Liver (tissue), 9 donors: ENCODE data around the gene PREX1. TPM values are rescaled to one million over a fixed set of nuclear protein-coding genes. Genes with fewer than 3 reads are reported as not detected.

ENCODE experiments used
- DNase-seq: peaks from one replicate; pipeline ENCODE4 v3.0.0-alpha.2; 2017; ENCODE audit warnings: low spot score
- H3K27ac ChIP-seq, 2 donors: one replicate each; pipeline ENCODE4 v1.7.0; 2013; ENCODE audit warnings: inconsistent platforms in 2 of 2, low read length in 2 of 2, control low read depth in 1 of 2, low read depth in 1 of 2, mild to moderate bottlenecking in 1 of 2
- H3K27me3 ChIP-seq, 4 donors: one replicate each; pipeline versions ENCODE4 v1.6.1 to v1.7.0; 2013; ENCODE audit warnings: low read length in 3 of 4, inconsistent platforms in 1 of 4, mild to moderate bottlenecking in 1 of 4, moderate library complexity in 1 of 4; ENCODE audit not compliant: control insufficient read depth in 4 of 4, insufficient read depth in 4 of 4
- H3K36me3 ChIP-seq, 4 donors: one replicate each; pipeline versions ENCODE4 v1.6.1 to v1.7.0; 2013; ENCODE audit warnings: low read length in 3 of 4, mild to moderate bottlenecking in 3 of 4, low read depth in 1 of 4, moderate library complexity in 1 of 4; ENCODE audit not compliant: control insufficient read depth in 4 of 4, insufficient read depth in 3 of 4
- H3K4me1 ChIP-seq, 4 donors: one replicate each; pipeline versions ENCODE4 v1.6.1 to v1.7.0; 2013; ENCODE audit warnings: low read length in 3 of 4, mild to moderate bottlenecking in 3 of 4, moderate library complexity in 1 of 4; ENCODE audit not compliant: control insufficient read depth in 4 of 4, insufficient read depth in 4 of 4
- H3K4me3 ChIP-seq, 3 donors: one replicate each; pipeline versions ENCODE4 v1.6.1 to v1.7.0; 2013; ENCODE audit warnings: low read length in 3 of 3, control low read depth in 1 of 3, low read depth in 1 of 3, mild to moderate bottlenecking in 1 of 3
- H3K9ac ChIP-seq, 2 donors: one replicate each; pipeline ENCODE4 v1.7.0; 2013; ENCODE audit warnings: low read length in 2 of 2, mild to moderate bottlenecking in 2 of 2, moderate library complexity in 2 of 2, control low read depth in 1 of 2, low read depth in 1 of 2
- H3K9me3 ChIP-seq, 4 donors: one replicate each; pipeline versions ENCODE4 v1.6.1 to v1.7.0; 2013; ENCODE audit warnings: low read length in 3 of 4; ENCODE audit not compliant: control insufficient read depth in 4 of 4
- EGR1 ChIP-seq, 2 donors: IDR thresholded peaks; 2 replicates each; pipeline ENCODE4 v1.6.1; 2016 to 2018; ENCODE audit warnings: antibody characterized with exemption in 2 of 2, low read depth in 2 of 2
- FOXA1 ChIP-seq: IDR thresholded peaks from 2 replicates; pipeline ENCODE4 v1.6.1; 2016; ENCODE audit warnings: antibody characterized with exemption
- FOXA2 ChIP-seq: IDR thresholded peaks from 2 replicates; pipeline ENCODE4 v1.6.1; 2016; ENCODE audit warnings: antibody characterized with exemption
- GABPA ChIP-seq, 2 donors: IDR thresholded peaks in 1 of 2; conservative IDR thresholded peaks in 1 of 2; 2 replicates each; pipeline ENCODE4 v1.6.1; 2016; ENCODE audit warnings: antibody characterized with exemption in 2 of 2, mild to moderate bottlenecking in 1 of 2, moderate library complexity in 1 of 2
- HNF4A ChIP-seq, 2 donors: conservative IDR thresholded peaks; 2 replicates each; pipeline ENCODE4 v1.6.1; 2016; ENCODE audit warnings: antibody characterized with exemption in 2 of 2, mild to moderate bottlenecking in 2 of 2
- HNF4G ChIP-seq: IDR thresholded peaks from 2 replicates; pipeline ENCODE4 v1.6.1; 2016; ENCODE audit warnings: antibody characterized with exemption
- JUND ChIP-seq, 2 donors: IDR thresholded peaks; 2 replicates each; pipeline ENCODE4 v1.6.1; 2016; ENCODE audit warnings: antibody characterized with exemption in 2 of 2
- NR2F2 ChIP-seq: IDR thresholded peaks from 2 replicates; pipeline ENCODE4 v1.6.1; 2016; ENCODE audit warnings: antibody characterized with exemption
- RAD21 ChIP-seq, 2 donors: IDR thresholded peaks; 2 replicates each; pipeline ENCODE4 v1.6.1; 2016; ENCODE audit warnings: antibody characterized with exemption in 2 of 2, mild to moderate bottlenecking in 2 of 2
- RXRA ChIP-seq, 2 donors: IDR thresholded peaks; 2 replicates each; pipeline ENCODE4 v1.6.1; 2017 to 2018; ENCODE audit warnings: antibody characterized with exemption in 2 of 2, mild to moderate bottlenecking in 1 of 2
- SP1 ChIP-seq: IDR thresholded peaks from 2 replicates; pipeline ENCODE4 v1.6.1; 2018; ENCODE audit warnings: antibody characterized with exemption, mild to moderate bottlenecking
- TAF1 ChIP-seq: conservative IDR thresholded peaks from 2 replicates; pipeline ENCODE4 v1.6.1; 2016; ENCODE audit warnings: antibody characterized with exemption, mild to moderate bottlenecking
- YY1 ChIP-seq: IDR thresholded peaks from 2 replicates; pipeline ENCODE4 v1.6.1; 2016; ENCODE audit warnings: antibody characterized with exemption, mild to moderate bottlenecking
- WGBS: extraction: QIAGEN DNeasy Blood & Tissue Kit; methylation state at CpG from one replicate; pipeline ENCODE4 v1.1.7; 2013; 5-methylcytosine and 5-hydroxymethylcytosine counted together
- polyA plus RNA-seq, 2 donors: library from polyadenylated mRNA; stranded (reverse) in 1 of 2; unstranded in 1 of 2; fragments of 200-250 nt in 1 of 2; fragments of >200 nt in 1 of 2; fragmentation: Nextera tagmentation in 1 of 2; extraction: Ambion mirVana in 1 of 2; gene quantifications; one replicate each; pipeline versions ENCODE4 v1.2.1 to v1.2.3, GENCODE V29; 2013 to 2015
- total RNA-seq, 2 donors: library from RNA; depleted of rRNA; stranded (reverse); fragments of >200 nt; gene quantifications; one replicate each; pipeline ENCODE4 v1.2.3, GENCODE V29; 2014
- TF ChIP-seq, protein P1 (sequence below): fragments of 150-350 bp; IDR thresholded peaks from 2 replicates; pipeline ENCODE4 v1.5.1; 2017; ENCODE audit warnings: improper control_type of control experiment, low read depth, low read length; ENCODE audit not compliant: missing input control
- TF ChIP-seq, protein P2 (sequence below): IDR thresholded peaks from 2 replicates; pipeline ENCODE4 v1.6.1; 2016; ENCODE audit warnings: antibody characterized with exemption
- TF ChIP-seq, protein P3 (sequence below): IDR thresholded peaks from 2 replicates; pipeline ENCODE4 v1.6.1; 2016; ENCODE audit warnings: antibody characterized with exemption
- donor health status: healthy.
- donor health status: healthy.
- donor health status: healthy.
- donor health status: healthy.
- donor health status: healthy.

Gene PREX1
- total and polyA plus RNA-seq, 4 donors: 2.2 to 18.0 (median 10.8) TPM

DNA sequence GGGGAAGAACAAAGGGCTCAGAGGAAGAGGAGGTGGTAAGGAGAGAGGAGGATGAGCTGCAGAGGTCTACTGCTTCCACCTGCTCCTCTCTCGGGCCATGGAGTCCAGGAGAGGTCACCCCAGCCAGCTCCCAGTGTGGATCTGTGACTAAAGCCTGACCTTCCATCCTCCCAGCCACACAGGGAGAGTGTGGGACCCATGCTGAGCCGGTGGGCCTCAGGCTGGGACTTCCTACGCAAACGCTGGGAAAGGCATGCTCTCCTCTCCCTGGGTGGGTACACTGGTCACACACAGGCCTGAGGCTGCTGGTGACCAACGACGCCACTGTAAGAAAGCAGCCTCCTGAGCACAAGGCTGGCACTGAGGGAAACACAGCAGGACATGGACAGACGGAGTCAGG is 111.3 kb downstream of the PREX1 start (continued):
- no peak for TF ChIP-seq RXRA (IDR thresholded peaks at IDR 0.05)
- no peak for TF ChIP-seq NR2F2

DNA sequence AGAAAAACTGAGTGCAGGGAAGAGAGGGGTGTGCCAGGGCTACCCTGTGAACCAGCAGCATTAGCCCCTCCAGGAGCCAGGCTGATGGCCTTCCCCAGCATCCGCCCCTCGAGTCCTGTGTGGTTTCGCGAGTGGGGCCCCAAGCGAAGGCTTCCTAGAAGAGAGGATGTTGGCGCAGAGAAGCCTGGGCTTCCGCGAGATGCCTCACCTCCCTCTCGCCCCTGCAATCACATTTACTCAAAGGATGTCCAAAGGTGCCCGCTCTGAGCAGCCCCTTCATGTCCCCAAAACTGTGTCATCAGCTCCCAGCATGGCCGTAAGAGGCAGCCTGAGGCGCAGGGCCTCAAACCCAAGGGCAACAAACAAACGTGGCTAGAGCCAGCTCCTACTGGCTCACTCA is 111.7 kb downstream of the PREX1 start:
- Histone ChIP-seq H3K27me3 (no peaks in the 10 kb centered on the region), H3K9ac (no peak overlapping the region), H3K4me1 (peaks cover 0 to 4% (median 0%) of the 10 kb centered on the region in 4 donors), H3K9me3 (no peaks in the 10 kb centered on the region), H3K36me3 (no peaks in the 10 kb centered on the region), H3K27ac (no peak overlapping the region), H3K4me3 (no peak overlapping the region)
- WGBS: 82% methylated on average over 13 of the region's 13 CpGs
- TF ChIP-seq HNF4A (conservative IDR thresholded peaks at IDR 0.05) (no peak), GABPA (IDR thresholded peaks at IDR 0.05 in 1 of 2, conservative IDR thresholded peaks at IDR 0.05 in 1 of 2) (no peak), TAF1 (no peak), SP1 (no peak), NR2F2 (no peak), FOXA1 (no peak), YY1 (no peak), RAD21 (IDR thresholded peaks at IDR 0.05) (no peak), JUND (IDR thresholded peaks at IDR 0.05) (no peak), HNF4G (no peak), EGR1 (IDR thresholded peaks at IDR 0.05; ENCODE audit: low read depth in 2 of 2) (no peak)
- TF ChIP-seq, protein P1, sequence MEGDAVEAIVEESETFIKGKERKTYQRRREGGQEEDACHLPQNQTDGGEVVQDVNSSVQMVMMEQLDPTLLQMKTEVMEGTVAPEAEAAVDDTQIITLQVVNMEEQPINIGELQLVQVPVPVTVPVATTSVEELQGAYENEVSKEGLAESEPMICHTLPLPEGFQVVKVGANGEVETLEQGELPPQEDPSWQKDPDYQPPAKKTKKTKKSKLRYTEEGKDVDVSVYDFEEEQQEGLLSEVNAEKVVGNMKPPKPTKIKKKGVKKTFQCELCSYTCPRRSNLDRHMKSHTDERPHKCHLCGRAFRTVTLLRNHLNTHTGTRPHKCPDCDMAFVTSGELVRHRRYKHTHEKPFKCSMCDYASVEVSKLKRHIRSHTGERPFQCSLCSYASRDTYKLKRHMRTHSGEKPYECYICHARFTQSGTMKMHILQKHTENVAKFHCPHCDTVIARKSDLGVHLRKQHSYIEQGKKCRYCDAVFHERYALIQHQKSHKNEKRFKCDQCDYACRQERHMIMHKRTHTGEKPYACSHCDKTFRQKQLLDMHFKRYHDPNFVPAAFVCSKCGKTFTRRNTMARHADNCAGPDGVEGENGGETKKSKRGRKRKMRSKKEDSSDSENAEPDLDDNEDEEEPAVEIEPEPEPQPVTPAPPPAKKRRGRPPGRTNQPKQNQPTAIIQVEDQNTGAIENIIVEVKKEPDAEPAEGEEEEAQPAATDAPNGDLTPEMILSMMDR: no peak
- TF ChIP-seq, protein P2, sequence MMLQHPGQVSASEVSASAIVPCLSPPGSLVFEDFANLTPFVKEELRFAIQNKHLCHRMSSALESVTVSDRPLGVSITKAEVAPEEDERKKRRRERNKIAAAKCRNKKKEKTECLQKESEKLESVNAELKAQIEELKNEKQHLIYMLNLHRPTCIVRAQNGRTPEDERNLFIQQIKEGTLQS: no peak
- DNase-seq: no peak

DNA sequence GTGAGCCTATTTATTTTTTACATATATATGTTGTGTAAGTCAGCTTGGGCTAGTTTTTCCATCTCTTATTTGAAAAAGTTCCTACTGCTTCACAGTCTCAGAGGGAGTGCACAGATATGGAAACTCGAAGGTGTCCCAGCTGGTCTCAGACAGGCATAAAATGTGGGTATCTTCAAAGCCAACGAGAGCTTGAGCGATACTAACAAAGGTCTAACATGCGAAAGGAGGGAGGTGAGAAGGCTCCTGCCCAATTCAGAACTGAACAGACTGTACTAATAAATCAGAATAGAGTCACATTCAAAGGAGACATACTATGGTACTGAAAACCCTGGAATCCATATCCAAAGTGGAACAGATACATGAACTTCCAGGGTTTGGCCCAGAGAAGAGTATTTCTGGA is 113.0 kb downstream of the PREX1 start:
- H3K4me1 ChIP-seq: peaks cover 0 to 2% (median 0%) of the 10 kb centered on the region in 4 donors
- TF ChIP-seq HNF4A (conservative IDR thresholded peaks at IDR 0.05) (no peak), FOXA2 (no peak), SP1 (no peak), JUND (IDR thresholded peaks at IDR 0.05) (no peak)
- TF ChIP-seq, protein P2: no peak
- TF ChIP-seq, protein P3, sequence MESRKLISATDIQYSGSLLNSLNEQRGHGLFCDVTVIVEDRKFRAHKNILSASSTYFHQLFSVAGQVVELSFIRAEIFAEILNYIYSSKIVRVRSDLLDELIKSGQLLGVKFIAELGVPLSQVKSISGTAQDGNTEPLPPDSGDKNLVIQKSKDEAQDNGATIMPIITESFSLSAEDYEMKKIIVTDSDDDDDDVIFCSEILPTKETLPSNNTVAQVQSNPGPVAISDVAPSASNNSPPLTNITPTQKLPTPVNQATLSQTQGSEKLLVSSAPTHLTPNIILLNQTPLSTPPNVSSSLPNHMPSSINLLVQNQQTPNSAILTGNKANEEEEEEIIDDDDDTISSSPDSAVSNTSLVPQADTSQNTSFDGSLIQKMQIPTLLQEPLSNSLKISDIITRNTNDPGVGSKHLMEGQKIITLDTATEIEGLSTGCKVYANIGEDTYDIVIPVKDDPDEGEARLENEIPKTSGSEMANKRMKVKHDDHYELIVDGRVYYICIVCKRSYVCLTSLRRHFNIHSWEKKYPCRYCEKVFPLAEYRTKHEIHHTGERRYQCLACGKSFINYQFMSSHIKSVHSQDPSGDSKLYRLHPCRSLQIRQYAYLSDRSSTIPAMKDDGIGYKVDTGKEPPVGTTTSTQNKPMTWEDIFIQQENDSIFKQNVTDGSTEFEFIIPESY: no peak
- no peaks in the 10 kb centered on the region for H3K36me3 ChIP-seq
- WGBS: 98% methylated on average over 4 of the region's 4 CpGs
- no peak for DNase-seq
- no peaks in the 10 kb centered on the region for H3K9me3 ChIP-seq
- no peaks in the 10 kb centered on the region for H3K27me3 ChIP-seq
- no peak overlapping the region for H3K9ac ChIP-seq
- H3K4me3 ChIP-seq: no peak overlapping the region
- no peak overlapping the region for H3K27ac ChIP-seq
